Measurements from ENCODE around the gene MKNK2. TPM values are rescaled to one million over a fixed set of nuclear protein-coding genes. Genes with fewer than 3 reads are reported as not detected.

MKNK2 gene
- total RNA-seq, 3 donors from 2014 or later (not counting 1 experiment from before 2014, with no cell fraction given) = 259 to 389 (median 322) TPM

DNA sequence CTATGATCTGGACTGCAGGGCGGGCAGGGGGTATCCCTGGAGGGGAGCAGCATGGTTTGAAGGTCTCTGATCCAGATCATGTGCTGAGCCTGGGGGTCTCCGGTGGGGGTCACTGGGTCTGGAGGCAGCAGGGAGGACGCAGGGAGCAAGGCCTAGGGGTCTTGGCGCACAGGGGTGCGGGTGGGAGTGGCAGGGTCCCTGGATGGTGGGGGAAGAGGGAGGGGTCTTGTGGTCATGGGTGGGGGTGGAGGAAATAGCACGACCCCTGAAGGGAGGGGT, 37.4 kb downstream of the MKNK2 start:
- TF ChIP-seq, protein P1, sequence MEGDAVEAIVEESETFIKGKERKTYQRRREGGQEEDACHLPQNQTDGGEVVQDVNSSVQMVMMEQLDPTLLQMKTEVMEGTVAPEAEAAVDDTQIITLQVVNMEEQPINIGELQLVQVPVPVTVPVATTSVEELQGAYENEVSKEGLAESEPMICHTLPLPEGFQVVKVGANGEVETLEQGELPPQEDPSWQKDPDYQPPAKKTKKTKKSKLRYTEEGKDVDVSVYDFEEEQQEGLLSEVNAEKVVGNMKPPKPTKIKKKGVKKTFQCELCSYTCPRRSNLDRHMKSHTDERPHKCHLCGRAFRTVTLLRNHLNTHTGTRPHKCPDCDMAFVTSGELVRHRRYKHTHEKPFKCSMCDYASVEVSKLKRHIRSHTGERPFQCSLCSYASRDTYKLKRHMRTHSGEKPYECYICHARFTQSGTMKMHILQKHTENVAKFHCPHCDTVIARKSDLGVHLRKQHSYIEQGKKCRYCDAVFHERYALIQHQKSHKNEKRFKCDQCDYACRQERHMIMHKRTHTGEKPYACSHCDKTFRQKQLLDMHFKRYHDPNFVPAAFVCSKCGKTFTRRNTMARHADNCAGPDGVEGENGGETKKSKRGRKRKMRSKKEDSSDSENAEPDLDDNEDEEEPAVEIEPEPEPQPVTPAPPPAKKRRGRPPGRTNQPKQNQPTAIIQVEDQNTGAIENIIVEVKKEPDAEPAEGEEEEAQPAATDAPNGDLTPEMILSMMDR (IDR thresholded peaks at IDR 0.05) = no peak
- ATAC-seq = no peak
- Mint-ChIP-seq H3K27ac (peak overlapping the region in 1 of 2 donors; percentile 82), H3K27me3 (ENCODE audit: low read depth in 2 of 2) (no peaks in the 10 kb centered on the region), H3K9me3 (no peaks in the 10 kb centered on the region), H3K4me1 (peaks cover 13 to 44% of the 10 kb centered on the region in 2 donors), H3K36me3 (no peaks in the 10 kb centered on the region), H3K4me3 (peak overlapping the region; percentile 25)
- Histone ChIP-seq H3K9me3 (ENCODE audit: control insufficient read depth, insufficient read depth, low read length) (no peaks in the 10 kb centered on the region), H3K4me1 (ENCODE audit: control insufficient read depth, insufficient read depth, low read length) (peaks cover 23% of the 10 kb centered on the region), H3K36me3 (ENCODE audit: control insufficient read depth, insufficient read depth, low read length) (no peaks in the 10 kb centered on the region), H3K27me3 (ENCODE audit: control insufficient read depth, insufficient read depth, low read length) (no peaks in the 10 kb centered on the region), H3K27ac (ENCODE audit: low read length) (no peak overlapping the region), H3K4me3 (ENCODE audit: low read length) (no peak overlapping the region)
- intact Hi-C loops (cut with micrococcal nuclease) = no loop called here
- DNase-seq = no peak
- 90% methylated on average over 6 of the region's 6 CpGs for WGBS (ENCODE audit: insufficient coverage)

DNA sequence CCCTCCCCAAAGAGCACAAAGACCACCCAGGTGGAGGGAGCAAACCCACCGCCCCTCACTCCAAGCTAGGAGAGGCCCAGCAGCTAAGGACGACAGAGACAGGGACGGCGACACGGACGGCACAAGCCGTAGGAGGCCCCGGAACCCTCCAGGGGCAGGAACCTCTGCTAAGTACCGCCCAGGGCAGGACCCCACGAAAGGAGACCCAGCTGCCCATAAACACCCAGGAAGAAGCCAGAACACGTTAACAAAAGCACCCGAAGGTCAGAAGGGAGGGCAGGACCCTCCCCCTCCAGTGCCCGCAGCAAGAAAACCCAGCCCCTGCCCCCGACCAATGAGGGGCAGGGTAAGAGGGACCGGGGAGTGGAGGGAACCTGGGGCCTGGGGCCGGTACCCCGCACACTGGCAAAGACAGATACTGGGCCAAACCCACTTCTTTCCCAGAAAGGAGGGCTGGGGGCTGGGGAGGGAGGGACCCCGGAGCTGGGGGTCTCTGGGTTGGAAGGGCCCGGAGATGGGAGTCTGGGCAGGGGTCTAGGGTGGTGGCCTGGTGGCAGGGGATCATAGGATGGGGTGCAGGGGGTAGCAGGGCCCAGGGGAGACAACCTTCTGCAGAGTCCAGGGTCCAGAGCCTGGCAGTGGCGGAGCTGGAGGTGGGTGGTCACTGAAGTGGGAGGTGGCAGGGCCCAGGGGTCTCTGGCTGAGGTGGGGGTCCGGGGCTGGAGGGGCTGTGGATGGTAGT, 37.9 kb downstream of the MKNK2 start:
- Histone ChIP-seq H3K9me3 (ENCODE audit: control insufficient read depth, insufficient read depth, low read length) (no peaks in the 10 kb centered on the region), H3K27ac (ENCODE audit: low read length) (no peak overlapping the region), H3K27me3 (ENCODE audit: control insufficient read depth, insufficient read depth, low read length) (no peaks in the 10 kb centered on the region), H3K36me3 (ENCODE audit: control insufficient read depth, insufficient read depth, low read length) (no peaks in the 10 kb centered on the region), H3K4me3 (ENCODE audit: low read length) (no peak overlapping the region), H3K4me1 (ENCODE audit: control insufficient read depth, insufficient read depth, low read length) (peaks cover 23% of the 10 kb centered on the region)
- WGBS (ENCODE audit: insufficient coverage) = 96% methylated on average over 20 of the region's 21 CpGs
- H3K9me3 Mint-ChIP-seq = no peaks in the 10 kb centered on the region
- H3K4me3 Mint-ChIP-seq = peak overlapping the region; percentile 25
- H3K36me3 Mint-ChIP-seq = no peaks in the 10 kb centered on the region
- no peaks in the 10 kb centered on the region for H3K27me3 Mint-ChIP-seq (ENCODE audit: low read depth in 2 of 2)
- DNase-seq (no peak), ATAC-seq (peak in 1 of 3 donors; percentile 28)
- H3K27ac Mint-ChIP-seq = peak overlapping the region; percentile 46 to 82
- TF ChIP-seq, protein P1 (IDR thresholded peaks at IDR 0.05) = no peak
- peaks cover 13 to 44% of the 10 kb centered on the region in 2 donors for H3K4me1 Mint-ChIP-seq
- intact Hi-C loops (cut with micrococcal nuclease) = no loop called here

DNA sequence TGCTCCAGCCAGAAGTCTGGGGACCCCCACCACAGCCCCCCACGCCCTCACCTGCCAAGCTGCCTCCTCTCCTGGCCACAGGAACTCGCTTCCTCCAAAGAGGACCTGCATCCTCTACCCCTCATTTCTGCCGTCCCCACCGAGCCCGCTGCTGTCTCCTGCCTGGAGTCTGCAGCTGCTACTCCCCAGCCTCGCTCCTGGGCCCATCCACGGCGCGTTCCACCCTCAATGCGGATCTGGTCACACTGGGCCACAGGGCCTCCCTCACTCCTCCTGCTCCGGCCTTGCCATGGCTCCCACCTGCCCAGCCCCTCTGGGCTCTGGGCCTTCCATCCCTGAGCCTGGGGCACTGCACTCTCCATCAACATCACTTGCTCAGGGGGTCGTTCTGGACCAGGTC, 39.9 kb downstream of the MKNK2 start:
- ATAC-seq (no peak), DNase-seq (no peak)
- H3K27me3 Mint-ChIP-seq (ENCODE audit: low read depth in 2 of 2) = no peaks in the 10 kb centered on the region
- H3K9me3 Mint-ChIP-seq = no peaks in the 10 kb centered on the region
- H3K4me3 Mint-ChIP-seq = no peak overlapping the region
- Histone ChIP-seq H3K27ac (ENCODE audit: low read length) (no peak overlapping the region), H3K36me3 (ENCODE audit: control insufficient read depth, insufficient read depth, low read length) (no peaks in the 10 kb centered on the region), H3K4me1 (ENCODE audit: control insufficient read depth, insufficient read depth, low read length) (peaks cover 17% of the 10 kb centered on the region), H3K9me3 (ENCODE audit: control insufficient read depth, insufficient read depth, low read length) (no peaks in the 10 kb centered on the region), H3K27me3 (ENCODE audit: control insufficient read depth, insufficient read depth, low read length) (no peaks in the 10 kb centered on the region), H3K4me3 (ENCODE audit: low read length) (no peak overlapping the region)
- peaks cover 13 to 40% of the 10 kb centered on the region in 2 donors for H3K4me1 Mint-ChIP-seq
- TF ChIP-seq, protein P1 (IDR thresholded peaks at IDR 0.05) = no peak
- H3K27ac Mint-ChIP-seq = peak overlapping the region in 1 of 2 donors; percentile 45
- 94% methylated on average over 12 of the region's 12 CpGs for WGBS (ENCODE audit: insufficient coverage)
- intact Hi-C loops (cut with micrococcal nuclease) = no loop called here
- no peaks in the 10 kb centered on the region for H3K36me3 Mint-ChIP-seq
